ENCODE data around the gene SEC11C. TPM values are rescaled to one million over a fixed set of nuclear protein-coding genes. Genes with fewer than 3 reads are reported as not detected.
"Not testable (repeated sequence)": the region's sequence is repeated elsewhere in the genome, so short reads cannot be mapped to it uniquely, and the experiment has no call there.

The SEC11C gene
- polyA plus RNA-seq, 3 donors, result 27.6 to 141 (median 35.5) TPM

DNA sequence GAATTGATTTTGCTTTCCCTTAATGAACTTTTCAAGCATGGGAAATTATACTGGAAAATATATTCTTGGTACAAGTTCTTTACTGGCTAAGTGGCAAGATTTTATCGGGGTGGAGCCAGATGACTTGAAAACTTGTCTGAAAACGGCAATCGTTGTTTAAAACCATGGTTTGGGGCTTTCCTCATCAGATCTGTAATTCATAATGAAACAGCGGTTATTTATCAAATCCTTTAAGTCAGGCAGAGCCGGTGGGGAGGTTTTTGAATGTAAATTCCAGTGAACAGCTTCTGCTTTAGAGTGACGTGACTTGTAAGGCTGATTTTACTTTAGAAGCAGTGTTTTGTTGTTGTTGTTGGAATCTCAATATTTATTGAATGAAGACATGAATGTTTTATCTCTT lies 2.6 kb downstream of the SEC11C start:
- 42 to 83% (median 79%) methylated on average over 6 of the region's 6 CpGs for WGBS, 3 donors
- H3K27ac ChIP-seq (ENCODE audit: low read depth, low read length), result no peak overlapping the region

DNA sequence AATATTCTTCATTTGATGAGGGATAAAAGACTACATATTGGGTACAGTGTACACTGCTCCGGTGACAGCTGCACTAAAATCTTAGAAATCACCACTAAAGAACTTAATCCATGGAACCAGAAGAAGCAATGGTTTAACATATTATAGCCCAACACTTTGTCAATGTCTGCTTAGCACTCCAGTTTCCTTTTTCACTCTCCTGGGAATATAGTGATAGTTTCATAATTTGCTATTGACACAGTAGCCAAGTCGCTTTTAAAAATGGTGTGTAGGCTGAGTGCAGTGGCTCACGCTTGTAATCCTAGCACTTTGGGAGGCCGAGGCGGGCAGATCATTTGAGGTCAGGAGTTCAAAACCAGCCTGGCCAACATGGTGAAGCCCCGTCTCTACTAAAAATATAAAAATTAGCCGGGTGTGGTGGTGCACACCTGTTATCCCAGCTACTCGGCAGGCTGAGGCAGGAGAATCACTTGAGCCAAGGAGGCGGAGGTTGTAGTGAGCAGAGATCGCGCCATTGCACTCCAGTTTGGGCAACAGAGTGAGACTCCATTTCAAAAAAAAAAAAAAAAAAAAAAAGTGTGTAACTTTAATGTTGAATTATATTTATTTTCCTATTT lies 3.2 kb downstream of the SEC11C start:
- WGBS, 3 donors, result 82 to 91% (median 90%) methylated on average over 11 of the region's 11 CpGs
- H3K27ac ChIP-seq (ENCODE audit: low read depth, low read length), result not testable (repeated sequence)

DNA sequence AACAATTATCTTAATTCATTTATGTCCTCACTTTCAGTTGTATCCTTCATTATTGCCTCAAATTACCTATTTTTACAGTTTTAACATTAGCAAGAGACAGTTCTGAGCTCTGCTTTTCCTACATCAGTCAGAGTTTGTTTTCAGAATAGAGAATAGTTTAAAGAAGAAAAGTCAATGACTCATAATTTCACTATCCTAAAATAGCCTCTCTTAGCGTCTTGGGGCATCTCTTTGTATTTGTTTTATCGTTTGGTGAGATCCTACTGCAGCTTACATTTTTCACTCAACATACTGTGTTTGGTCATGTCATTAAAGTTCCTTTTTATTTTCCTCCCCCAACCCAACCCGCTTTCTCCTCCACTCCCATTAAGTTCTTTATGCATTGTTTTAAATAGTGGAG lies 3.8 kb downstream of the SEC11C start:
- WGBS, 3 donors, result 58 to 74% (median 68%) methylated on average over 3 of the region's 3 CpGs
- no peak overlapping the region for H3K27ac ChIP-seq (ENCODE audit: low read depth, low read length)

DNA sequence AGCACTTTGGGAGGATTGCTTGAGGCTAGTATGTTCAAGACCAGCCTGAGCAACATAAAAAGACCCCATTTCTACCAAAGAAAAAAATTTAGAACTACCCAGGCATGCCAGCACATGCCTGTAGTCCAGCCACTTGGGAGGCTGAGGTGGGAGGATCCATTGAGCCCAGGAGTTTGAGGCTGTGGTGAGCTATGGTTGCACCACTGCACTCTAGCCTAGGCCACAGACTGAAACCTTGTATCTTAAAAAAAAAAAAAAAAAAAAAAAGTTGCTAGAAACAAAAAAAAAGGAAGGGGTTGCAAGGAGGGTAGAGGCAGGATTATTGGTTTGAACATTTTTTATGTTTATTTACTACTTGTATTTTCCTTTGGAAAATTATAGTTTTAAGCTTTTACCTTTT lies 4.8 kb downstream of the SEC11C start:
- H3K27ac ChIP-seq (ENCODE audit: low read depth, low read length), result no peak overlapping the region

DNA sequence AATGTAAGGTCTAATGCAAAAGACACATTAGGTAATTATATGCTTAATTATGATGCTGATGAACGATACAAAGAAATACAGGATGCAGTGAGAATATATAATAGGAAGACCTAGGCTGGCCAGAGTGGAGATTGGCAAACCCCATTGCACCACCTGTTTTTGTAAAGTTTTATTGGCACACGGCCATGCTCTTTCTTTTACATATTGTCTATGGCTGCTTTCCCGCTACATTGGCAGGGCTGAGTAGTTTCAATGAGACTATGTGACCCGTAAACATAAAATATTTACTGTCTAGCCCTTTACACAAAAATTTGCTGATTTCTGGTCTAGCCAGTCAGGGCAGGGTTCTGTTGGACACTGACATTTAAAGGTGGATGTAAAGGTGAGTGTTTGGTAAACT lies 5.4 kb downstream of the SEC11C start:
- WGBS, 3 donors, result 67 to 76% (median 71%) methylated on average over 4 of the region's 4 CpGs
- no peak overlapping the region for H3K27ac ChIP-seq (ENCODE audit: low read depth, low read length)

DNA sequence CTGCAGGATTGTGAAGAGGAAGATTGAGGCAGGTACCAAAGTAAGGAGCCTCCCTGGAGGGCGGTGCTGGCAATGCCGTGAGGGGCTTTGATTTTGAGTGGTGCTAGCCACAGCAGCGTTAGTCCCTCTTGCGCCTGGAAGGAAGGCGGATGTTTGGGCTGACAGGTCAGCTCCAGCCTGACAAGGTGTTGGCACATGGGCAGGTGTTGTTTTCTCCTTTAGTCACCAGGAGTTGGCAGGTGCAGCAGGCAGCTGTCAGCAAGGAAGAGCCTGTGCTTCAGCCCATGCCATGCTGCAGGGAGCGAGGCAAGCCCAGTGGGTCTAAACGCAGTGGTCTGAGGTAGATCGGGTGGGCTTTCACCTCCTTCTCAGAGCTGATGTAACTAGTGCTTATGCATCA lies 8.5 kb downstream of the SEC11C start:
- 37 to 93% (median 91%) methylated on average over 8 of the region's 8 CpGs for whole genome bisulfite sequencing, 3 donors
- H3K27ac ChIP-seq (ENCODE audit: low read depth, low read length), result no peak overlapping the region

DNA sequence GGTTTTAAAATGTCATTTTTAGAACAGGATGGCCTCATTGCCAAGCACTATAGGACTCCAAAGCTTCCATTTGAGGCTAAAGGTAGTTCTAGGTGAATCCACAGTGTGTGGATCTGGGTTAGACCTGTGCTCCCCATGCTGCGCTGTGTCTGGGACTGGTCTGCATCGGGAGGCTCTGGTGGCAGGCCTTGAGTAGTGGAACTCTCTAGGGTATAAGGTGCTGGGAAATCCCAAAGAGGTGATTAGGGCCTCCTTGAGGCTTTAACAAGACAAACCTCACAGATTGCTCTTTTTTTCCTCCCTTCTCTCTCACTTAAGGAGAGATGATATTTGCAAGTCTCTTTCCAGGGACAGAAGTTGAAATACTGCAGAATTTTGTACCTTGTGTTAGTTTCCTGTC lies 9.3 kb downstream of the SEC11C start:
- 86 to 98% (median 89%) methylated on average over 2 of the region's 2 CpGs for WGBS, 3 donors

DNA sequence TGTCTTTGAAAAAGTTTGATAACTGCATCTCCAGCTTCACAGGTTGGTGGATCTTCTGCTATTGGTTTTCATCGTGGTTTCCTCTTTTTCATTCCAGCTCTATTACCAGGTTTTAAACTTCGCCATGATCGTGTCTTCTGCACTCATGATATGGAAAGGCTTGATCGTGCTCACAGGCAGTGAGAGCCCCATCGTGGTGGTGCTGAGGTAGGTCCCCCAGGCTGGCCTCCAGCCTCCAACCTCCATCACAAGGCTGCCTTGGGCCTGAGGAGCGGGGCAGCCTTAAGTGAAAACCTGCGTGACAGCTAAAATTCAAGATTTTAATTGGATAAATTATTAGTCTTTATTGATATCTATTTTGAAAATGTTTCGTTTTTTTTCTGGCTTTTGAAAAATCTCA lies 9.7 kb downstream of the SEC11C start:
- 92 to 95% (median 93%) methylated on average over 8 of the region's 8 CpGs for WGBS, 3 donors

More for the DNA sequence above, 9.3 kb downstream of the SEC11C start:
- no peak overlapping the region for H3K27ac ChIP-seq (ENCODE audit: low read depth, low read length)

DNA sequence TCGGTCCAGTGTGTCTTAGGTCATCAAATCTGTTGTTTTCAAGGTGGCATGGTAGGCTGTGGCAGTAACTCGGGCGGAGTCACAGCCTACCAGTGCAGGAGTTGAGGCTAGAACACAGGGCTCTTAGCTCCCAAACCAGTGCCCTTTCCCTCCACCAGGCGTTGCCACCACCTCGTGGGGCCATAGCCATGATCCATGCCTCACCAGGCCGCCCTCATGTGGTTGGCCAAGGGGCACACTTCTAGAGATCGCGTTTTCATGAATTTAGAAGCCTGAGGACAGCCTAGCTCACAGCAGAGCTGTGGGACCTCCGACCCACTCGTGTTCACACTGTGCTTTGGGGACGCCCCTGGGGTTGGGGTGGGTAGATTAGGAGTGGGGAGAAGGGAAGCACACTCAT lies 10.6 kb downstream of the SEC11C start:
- no peak overlapping the region for H3K27ac ChIP-seq (ENCODE audit: low read depth, low read length)
- 92 to 95% (median 94%) methylated on average over 11 of the region's 11 CpGs for WGBS, 3 donors

More for the DNA sequence above, 9.7 kb downstream of the SEC11C start:
- no peak overlapping the region for H3K27ac ChIP-seq (ENCODE audit: low read depth, low read length)

DNA sequence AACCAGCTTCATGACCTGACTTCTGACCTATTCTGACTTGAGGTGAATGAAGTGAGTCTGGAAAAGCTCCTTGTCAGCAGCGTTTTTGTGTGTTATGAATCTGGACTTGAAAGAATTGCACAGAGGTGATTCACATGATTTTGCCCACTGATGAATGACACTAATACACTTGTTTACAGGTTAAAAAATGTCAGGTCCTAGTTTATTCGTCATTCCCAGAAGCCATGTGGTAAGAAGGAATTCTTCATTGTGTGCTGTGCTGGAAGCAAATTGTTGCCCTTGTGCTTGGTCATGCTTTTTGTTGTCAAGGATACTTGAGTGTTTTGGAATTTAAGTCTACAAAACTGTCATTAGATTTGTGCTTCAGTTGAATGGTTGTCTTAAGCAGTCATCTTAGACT lies 15.5 kb downstream of the SEC11C start:
- WGBS, 3 donors, result 80 to 91% (median 83%) methylated on average over 2 of the region's 2 CpGs
- no peak overlapping the region for H3K27ac ChIP-seq (ENCODE audit: low read depth, low read length)

DNA sequence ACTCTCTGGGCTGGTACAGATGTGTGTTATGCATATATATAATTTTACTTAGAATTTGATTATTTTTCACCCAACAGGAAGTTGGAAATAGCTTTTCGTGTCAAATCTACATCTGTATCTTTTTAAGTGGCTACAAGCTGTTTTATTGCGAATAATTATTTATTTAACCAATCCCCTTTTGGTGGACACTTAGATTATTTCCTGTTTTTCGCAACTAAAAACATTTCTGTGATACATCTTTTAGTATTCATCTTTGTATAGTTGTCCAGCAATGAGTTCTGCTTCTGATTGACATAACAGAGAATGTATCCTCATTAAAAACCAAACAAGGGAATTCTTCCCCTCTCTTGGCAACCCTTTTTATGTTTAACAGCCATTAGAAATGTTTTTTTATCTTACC lies 16.6 kb downstream of the SEC11C start:
- 92 to 95% (median 95%) methylated on average over 3 of the region's 3 CpGs for WGBS, 3 donors

DNA sequence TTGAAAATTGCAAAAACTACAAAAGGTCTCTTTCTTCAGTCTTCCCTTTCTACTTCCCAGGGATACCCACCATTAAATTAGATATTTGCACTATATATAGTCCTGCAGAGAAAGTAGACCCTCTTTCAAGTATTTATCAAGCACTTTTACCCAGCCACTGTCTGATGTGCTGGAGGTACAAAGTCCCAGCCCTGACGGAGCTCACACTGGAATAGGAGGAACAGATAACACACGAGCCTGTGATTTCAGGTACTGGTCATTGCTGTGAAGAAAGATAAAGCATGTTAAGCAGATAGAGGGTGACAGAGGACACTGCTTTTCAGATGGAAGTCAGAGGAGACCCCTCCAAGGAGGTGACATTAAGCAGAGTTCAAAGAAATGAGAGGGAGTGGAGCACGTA lies 19.6 kb downstream of the SEC11C start:
- WGBS, 3 donors, result 78 to 84% (median 82%) methylated on average over 3 of the region's 3 CpGs
- H3K27ac ChIP-seq (ENCODE audit: low read depth, low read length), result no peak overlapping the region

More for the DNA sequence above, 16.6 kb downstream of the SEC11C start:
- H3K27ac ChIP-seq (ENCODE audit: low read depth, low read length), result no peak overlapping the region

DNA sequence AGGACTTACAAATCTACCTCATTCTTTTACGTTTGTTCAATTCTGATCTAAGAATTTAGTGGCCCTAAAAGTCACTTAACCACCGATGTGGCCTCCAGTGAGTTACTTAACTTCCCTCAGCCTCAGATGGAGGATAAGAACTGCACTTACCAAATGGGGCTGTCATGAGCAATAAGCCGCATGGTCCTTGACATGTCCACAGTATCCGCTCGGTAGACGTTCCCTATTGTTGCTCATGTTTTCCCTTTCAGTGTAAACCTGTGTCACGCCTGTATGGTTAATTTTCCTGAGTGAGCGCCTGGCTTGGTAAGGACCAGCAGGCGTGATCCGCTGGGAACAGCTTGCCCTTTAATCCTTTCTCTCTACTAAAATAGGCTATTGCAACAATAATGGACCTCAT lies 20.3 kb downstream of the SEC11C start:
- no peak overlapping the region for H3K27ac ChIP-seq (ENCODE audit: low read depth, low read length)
- 82 to 93% (median 85%) methylated on average over 10 of the region's 10 CpGs for WGBS, 3 donors

DNA sequence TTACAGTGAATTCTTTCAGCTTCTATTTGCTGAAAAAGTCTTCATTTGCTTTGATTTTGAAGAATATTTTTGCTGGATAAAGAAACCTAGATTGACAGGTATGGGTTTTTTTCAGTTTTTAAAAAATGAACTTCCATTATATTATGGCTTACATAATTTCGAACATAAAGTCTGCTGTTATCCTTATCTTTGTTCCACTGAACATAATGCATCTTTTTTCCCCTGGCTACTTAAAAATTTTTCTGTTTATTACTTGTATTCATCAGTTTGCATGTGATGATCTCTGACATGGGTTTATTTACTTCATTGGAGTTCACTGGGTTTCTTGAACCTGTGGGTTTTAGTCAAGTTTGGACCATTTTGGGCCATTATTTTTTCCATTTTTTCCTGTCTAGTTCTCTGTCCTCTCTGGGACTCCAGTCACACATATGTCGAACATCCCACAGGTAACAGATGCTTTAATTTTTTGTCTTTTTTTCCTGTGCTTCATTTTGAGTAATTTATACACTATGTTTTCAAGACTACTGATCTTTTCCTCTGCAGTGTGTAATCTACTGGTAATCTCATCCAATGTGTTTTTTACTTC lies 33.1 kb downstream of the SEC11C start:
- 82 to 89% (median 84%) methylated on average over 2 of the region's 2 CpGs for WGBS, 3 donors
- no peak overlapping the region for H3K27ac ChIP-seq (ENCODE audit: low read depth, low read length)

DNA sequence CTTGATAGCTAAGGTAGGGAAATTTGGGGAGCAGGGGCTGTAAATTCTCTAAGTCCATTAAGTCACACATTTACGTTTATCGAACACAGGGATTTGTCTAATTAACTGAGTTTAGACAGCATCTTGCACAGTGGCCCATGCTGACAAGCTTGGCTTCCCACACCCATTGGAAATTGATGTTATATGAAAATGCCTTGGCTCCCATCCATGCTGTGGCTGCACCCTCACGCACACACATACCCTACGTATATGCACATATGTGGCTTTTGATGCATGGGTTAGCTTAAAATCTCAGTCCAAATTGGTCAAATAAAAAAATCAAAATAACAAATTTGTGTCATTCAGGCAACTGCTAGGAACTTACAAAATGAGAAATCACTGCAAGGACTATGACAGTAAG lies 37.8 kb downstream of the SEC11C start:
- H3K27ac ChIP-seq (ENCODE audit: low read depth, low read length), result no peak overlapping the region
- WGBS, 3 donors, result 88 to 89% (median 89%) methylated on average over 4 of the region's 4 CpGs

DNA sequence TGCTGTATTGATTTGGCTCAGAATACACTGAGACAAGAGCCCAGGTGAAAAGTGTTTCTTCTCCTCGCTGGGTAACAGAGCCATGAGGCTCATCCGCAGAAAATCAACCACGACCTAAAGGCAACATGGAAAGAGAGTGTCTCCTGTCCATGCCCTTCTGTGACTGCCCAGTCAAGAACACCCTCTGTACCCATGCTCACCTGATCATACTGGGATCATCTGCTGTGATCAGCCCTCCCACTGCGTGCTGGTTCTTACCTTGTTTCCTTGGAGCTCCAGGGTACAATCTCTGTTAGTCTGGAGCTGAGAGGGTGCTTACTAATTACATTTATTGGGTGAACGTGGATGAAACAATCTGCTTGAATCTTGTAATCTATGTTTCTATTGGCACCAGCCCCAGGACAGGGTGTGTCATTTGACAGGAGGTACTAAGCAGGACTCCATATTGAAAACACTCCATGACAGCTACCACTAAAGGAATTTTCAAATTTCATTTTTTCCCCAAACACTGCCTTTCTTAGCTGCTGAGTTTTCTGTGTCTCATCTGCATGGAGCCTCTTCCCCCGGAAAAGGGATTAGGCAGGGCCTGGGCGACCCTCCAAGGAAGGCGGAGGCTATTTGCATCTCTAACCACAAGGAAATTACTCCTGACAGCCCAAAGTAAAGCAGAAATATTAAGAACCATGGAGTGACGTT lies 40.6 kb downstream of the SEC11C start:
- H3K27ac ChIP-seq (ENCODE audit: low read depth, low read length), result no peak overlapping the region
- WGBS, 3 donors, result 56 to 64% (median 62%) methylated on average over 9 of the region's 9 CpGs

DNA sequence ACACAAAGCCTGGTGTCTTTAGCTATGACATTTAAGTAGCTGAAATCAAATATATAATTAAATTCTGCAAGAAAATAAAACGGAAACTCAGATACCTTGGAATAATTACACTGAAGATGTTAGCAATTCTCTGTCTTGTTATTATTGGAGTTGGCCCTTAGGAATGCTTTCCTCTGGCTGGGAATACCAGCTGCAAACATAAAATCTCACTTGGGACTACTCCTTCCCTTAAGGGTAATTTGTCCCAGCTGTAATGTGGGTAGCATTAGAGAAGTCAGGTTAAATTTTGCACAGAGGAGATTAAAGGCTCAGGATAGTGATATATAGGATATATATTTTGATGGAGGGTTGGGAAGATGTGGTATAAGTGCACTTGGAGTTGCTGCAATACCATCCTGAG lies 43.0 kb downstream of the SEC11C start:
- 80 to 89% (median 89%) methylated on average over 1 of the region's 1 CpG for WGBS, 3 donors
- H3K27ac ChIP-seq (ENCODE audit: low read depth, low read length), result no peak overlapping the region

DNA sequence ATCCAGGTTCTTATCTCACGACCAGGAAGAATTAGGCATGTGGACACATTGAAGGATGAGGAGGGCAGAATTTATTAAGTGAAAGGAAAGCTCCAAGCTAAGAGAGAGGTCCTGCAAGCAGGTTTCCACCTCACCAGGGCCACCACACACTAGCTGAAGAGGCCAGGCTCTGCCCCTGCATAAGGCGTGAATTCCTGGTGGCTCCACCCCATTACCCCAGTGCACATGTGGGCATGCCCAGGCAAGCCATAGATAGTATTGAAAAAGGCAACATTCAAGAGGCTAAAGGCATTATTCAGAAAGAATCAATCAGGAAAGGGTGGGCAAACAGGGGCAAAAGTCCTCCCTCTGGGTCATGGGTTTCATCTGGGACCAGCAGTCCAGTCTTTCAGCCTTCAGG lies 49.3 kb downstream of the SEC11C start:
- no peak overlapping the region for H3K27ac ChIP-seq (ENCODE audit: low read depth, low read length)
- WGBS, 3 donors, result 69 to 85% (median 84%) methylated on average over 2 of the region's 2 CpGs

DNA sequence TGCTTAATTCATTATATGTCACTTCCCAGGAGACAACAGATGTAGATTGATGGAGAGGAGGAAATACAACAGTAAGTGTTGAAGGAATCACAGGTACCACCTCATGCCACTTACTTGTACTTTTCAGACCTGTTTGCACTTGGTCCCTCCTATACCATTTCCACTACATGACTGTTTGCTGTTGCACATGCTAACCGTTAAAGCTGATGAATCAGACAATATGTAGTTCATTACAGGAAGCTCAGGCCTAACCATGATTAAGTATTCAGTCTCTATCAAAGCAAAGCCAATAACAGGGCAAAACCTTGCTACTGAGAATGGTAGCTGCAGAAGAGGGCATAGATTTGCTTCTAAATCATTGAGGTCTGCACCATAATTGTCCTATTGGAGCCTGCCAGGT lies 50.1 kb downstream of the SEC11C start:
- 70 to 82% (median 72%) methylated on average over 1 of the region's 1 CpG for WGBS, 3 donors
- H3K27ac ChIP-seq (ENCODE audit: low read depth, low read length), result no peak overlapping the region

DNA sequence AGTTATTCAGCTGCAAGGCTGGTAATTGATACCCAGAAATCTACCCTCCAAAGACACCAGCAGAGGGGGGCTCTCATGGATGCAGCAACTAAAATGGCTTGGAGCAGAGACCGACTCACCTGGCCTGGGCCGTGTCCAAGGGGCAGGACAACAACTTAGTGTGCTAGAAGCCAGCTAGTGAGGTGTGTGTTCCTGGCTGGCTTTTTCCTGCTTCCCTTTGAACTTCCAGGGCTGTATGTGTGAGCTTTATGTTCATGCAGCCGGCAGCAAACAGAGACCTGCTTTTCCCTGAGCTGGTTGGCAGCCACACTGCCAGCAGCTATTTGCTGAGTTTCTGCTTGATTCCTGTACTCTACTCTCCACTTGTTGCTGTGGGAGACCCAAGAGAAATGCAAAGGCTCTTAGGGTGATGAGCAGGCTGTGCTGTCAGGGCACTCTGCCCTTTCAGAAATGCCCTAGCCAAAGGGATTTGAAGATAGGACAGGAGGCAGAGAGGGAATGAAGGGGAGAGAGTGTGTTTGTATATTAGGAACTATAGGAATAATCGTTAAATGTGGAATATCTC lies 56.6 kb downstream of the SEC11C start:
- WGBS, 3 donors, result 65 to 79% (median 70%) methylated on average over 4 of the region's 4 CpGs
- H3K27ac ChIP-seq (ENCODE audit: low read depth, low read length), result no peak overlapping the region

Data from adipose tissue (tissue), 3 donors.